ENCODE measurements around the gene ZNF138. TPM values are rescaled to one million over a fixed set of nuclear protein-coding genes. Genes with fewer than 3 reads are reported as not detected.
A peak's percentile ranks its signal among the peaks of the same experiment; 100 is the strongest.

ZNF138 gene
- total RNA-seq, 4 donors from 2014 or later: 4.5 to 11.6 (median 6.8) TPM

DNA sequence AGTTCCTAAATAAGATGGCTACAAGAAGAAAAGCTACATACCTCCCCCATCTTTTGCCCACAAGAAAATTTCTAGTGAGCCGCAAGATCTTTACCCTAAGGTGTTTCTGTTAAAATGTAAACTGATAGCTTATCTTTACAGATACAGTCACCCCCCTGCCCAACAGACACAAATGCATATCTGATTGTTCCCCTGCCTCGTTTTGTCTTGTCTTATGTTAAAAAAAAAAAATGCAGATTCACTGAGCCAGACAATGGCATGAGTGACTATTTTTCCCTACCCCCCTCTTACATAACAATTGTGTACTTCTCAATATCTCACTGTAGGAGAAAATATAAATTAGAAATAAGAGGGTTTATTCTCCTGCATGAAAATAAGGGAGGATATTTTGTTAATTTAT, 8.5 kb downstream of the ZNF138 start:
- Histone ChIP-seq H3K36me3 (peaks cover 0 to 11% of the 10 kb centered on the region in 2 donors), H3K27ac (peak overlapping the region; percentile 61 to 75 (median 65)), H3K4me3 (no peak overlapping the region), H3K27me3 (no peaks in the 10 kb centered on the region), H3K4me1 (peaks cover 14 to 18% of the 10 kb centered on the region in 2 donors), H3K9me3 (no peaks in the 10 kb centered on the region)
- no peak for TF ChIP-seq POLR2A (IDR thresholded peaks at IDR 0.05)
- TF ChIP-seq, protein P1, sequence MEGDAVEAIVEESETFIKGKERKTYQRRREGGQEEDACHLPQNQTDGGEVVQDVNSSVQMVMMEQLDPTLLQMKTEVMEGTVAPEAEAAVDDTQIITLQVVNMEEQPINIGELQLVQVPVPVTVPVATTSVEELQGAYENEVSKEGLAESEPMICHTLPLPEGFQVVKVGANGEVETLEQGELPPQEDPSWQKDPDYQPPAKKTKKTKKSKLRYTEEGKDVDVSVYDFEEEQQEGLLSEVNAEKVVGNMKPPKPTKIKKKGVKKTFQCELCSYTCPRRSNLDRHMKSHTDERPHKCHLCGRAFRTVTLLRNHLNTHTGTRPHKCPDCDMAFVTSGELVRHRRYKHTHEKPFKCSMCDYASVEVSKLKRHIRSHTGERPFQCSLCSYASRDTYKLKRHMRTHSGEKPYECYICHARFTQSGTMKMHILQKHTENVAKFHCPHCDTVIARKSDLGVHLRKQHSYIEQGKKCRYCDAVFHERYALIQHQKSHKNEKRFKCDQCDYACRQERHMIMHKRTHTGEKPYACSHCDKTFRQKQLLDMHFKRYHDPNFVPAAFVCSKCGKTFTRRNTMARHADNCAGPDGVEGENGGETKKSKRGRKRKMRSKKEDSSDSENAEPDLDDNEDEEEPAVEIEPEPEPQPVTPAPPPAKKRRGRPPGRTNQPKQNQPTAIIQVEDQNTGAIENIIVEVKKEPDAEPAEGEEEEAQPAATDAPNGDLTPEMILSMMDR (IDR thresholded peaks at IDR 0.05 in 4 of 5, conservative IDR thresholded peaks at IDR 0.05 in 1 of 5): no peak
- DNase-seq (no peak), ATAC-seq (no peak)
- in situ Hi-C loops (cut with MboI; ENCODE audit: low sequenced_read_pairs in 4 of 4) (loop anchor here in 1 of 4 donors (25.0 kb wide), 1 partner anchor 240 kb away; the partner anchor contains the start of gene ZNF680), intact Hi-C loops (cut with DNase I; ENCODE audit: low total_unique reads) (no loop called here)

GRCh38 chr7:64807731-64808365, 13.6 kb downstream of the ZNF138 start:
- Histone ChIP-seq H3K36me3 (no peaks in the 10 kb centered on the region), H3K4me3 (no peak overlapping the region), H3K27ac (peak overlapping the region in 2 of 4 donors; percentile 41 to 62), H3K27me3 (no peaks in the 10 kb centered on the region), H3K9me3 (no peaks in the 10 kb centered on the region), H3K4me1 (peaks cover 4 to 6% of the 10 kb centered on the region in 2 donors)
- intact Hi-C loops (cut with DNase I; ENCODE audit: low total_unique reads) (no loop called here), in situ Hi-C loops (cut with MboI; ENCODE audit: low sequenced_read_pairs in 4 of 4) (loop anchor here in 1 of 4 donors (25.0 kb wide), 1 partner anchor 246 kb away; the partner anchor contains the start of gene ZNF680)
- ATAC-seq (peak; percentile 70), DNase-seq (no peak)
- no peak for TF ChIP-seq POLR2A (IDR thresholded peaks at IDR 0.05)

GRCh38 chr7:64811767-64812166, 17.5 kb downstream of the ZNF138 start:
- Histone ChIP-seq H3K4me3 (no peak overlapping the region), H3K36me3 (no peaks in the 10 kb centered on the region), H3K9me3 (no peaks in the 10 kb centered on the region), H3K27ac (no peak overlapping the region), H3K4me1 (no peaks in the 10 kb centered on the region), H3K27me3 (no peaks in the 10 kb centered on the region)
- in situ Hi-C loops (cut with MboI; ENCODE audit: low sequenced_read_pairs in 4 of 4) (loop anchor here in 1 of 4 donors (25.0 kb wide), 1 partner anchor 249 kb away; the partner anchor contains the start of gene ZNF680), intact Hi-C loops (cut with DNase I; ENCODE audit: low total_unique reads) (no loop called here)
- TF ChIP-seq, protein P1 (IDR thresholded peaks at IDR 0.05 in 4 of 5, conservative IDR thresholded peaks at IDR 0.05 in 1 of 5): no peak
- TF ChIP-seq POLR2A (IDR thresholded peaks at IDR 0.05): no peak
- DNase-seq (no peak), ATAC-seq (no peak)

- no peak overlapping the region for H3K4me3 ChIP-seq
- DNase-seq (no peak), ATAC-seq (no peak)
- no peaks in the 10 kb centered on the region for H3K27me3 ChIP-seq
- no peaks in the 10 kb centered on the region for H3K4me1 ChIP-seq
- TF ChIP-seq, protein P1 (IDR thresholded peaks at IDR 0.05 in 4 of 5, conservative IDR thresholded peaks at IDR 0.05 in 1 of 5): no peak
- no peak for TF ChIP-seq POLR2A (IDR thresholded peaks at IDR 0.05)
- in situ Hi-C loops (cut with MboI; ENCODE audit: low sequenced_read_pairs in 4 of 4) (no loop called here), intact Hi-C loops (cut with DNase I; ENCODE audit: low total_unique reads) (no loop called here)
- H3K27ac ChIP-seq: no peak overlapping the region
- H3K9me3 ChIP-seq: no peaks in the 10 kb centered on the region
- peaks cover 0 to 9% of the 10 kb centered on the region in 2 donors for H3K36me3 ChIP-seq
Measured at GRCh38 chr7:64830926-64831325, 36.7 kb downstream of the ZNF138 start.

GRCh38 chr7:64832136-64832535, 37.9 kb downstream of the ZNF138 start:
- no peaks in the 10 kb centered on the region for H3K9me3 ChIP-seq
- no peak overlapping the region for H3K27ac ChIP-seq
- DNase-seq (no peak), ATAC-seq (no peak)
- peaks cover 0 to 9% of the 10 kb centered on the region in 2 donors for H3K36me3 ChIP-seq
- no peak for TF ChIP-seq POLR2A (IDR thresholded peaks at IDR 0.05)
- TF ChIP-seq, protein P1 (IDR thresholded peaks at IDR 0.05 in 4 of 5, conservative IDR thresholded peaks at IDR 0.05 in 1 of 5): no peak
- intact Hi-C loops (cut with DNase I; ENCODE audit: low total_unique reads): no loop called here
- H3K27me3 ChIP-seq: no peaks in the 10 kb centered on the region
- H3K4me1 ChIP-seq: no peaks in the 10 kb centered on the region
- H3K4me3 ChIP-seq: no peak overlapping the region
- in situ Hi-C loops (cut with MboI; ENCODE audit: low sequenced_read_pairs in 4 of 4): no loop called here
